ENCODE measurements around the gene SLC26A9.
"Not testable (repeated sequence)": the region's sequence is repeated elsewhere in the genome, so short reads cannot be mapped to it uniquely, and the experiment has no call there.

SLC26A9 gene

GRCh38 chr1:205907794-205908193, 35.5 kb downstream of the SLC26A9 start:
- no CpG with 5 or more reads among the region's 2 CpGs for WGBS (ENCODE audit: insufficient coverage)
- Histone ChIP-seq H3K9me3 (ENCODE audit: control extremely low read depth in 1 of 5, control insufficient read depth in 4 of 5, insufficient read depth in 2 of 5, low read depth in 1 of 5, low read length in 4 of 5) (no peaks in the 10 kb centered on the region), H3K27me3 (replicated peaks in 2 of 5; ENCODE audit: control insufficient read depth in 4 of 5, insufficient read depth in 5 of 5, low read length in 4 of 5) (peaks cover 0 to 8% (median 0%) of the 10 kb centered on the region in 5 experiments), H3K4me1 (ENCODE audit: control extremely low read depth in 1 of 4, control insufficient read depth in 4 of 4, insufficient read depth in 4 of 4, low read length in 3 of 4) (no peaks in the 10 kb centered on the region), H3K4me3 (ENCODE audit: control insufficient read depth in 1 of 7, extremely low read depth in 1 of 7, insufficient read depth in 4 of 7, low read depth in 2 of 7, low read length in 6 of 7) (no peak overlapping the region), H3K27ac (ENCODE audit: insufficient read depth in 1 of 2, low read depth in 1 of 2, low read length in 2 of 2, poor library complexity in 1 of 2, severe bottlenecking in 2 of 2) (no peak overlapping the region), H3K36me3 (ENCODE audit: control insufficient read depth in 4 of 4, insufficient read depth in 4 of 4, low read length in 3 of 4) (no peaks in the 10 kb centered on the region)
- DNase-seq: no peak
- POLR2A ChIA-PET: no interaction called here
- CTCF ChIA-PET: interaction anchor here (0.7 to 2.6 kb wide), 16 partner anchors 9 to 153 kb away, joined by 3 to 18 read pairs (median 4); no protein-coding TSS in a partner anchor

- POLR2A ChIA-PET; H3K27ac ChIP-seq (ENCODE audit: insufficient read depth in 1 of 2, low read depth in 1 of 2, low read length in 2 of 2, poor library complexity in 1 of 2, severe bottlenecking in 2 of 2); H3K4me3 ChIP-seq (ENCODE audit: control insufficient read depth in 1 of 7, extremely low read depth in 1 of 7, insufficient read depth in 4 of 7, low read depth in 2 of 7, low read length in 6 of 7); H3K36me3 ChIP-seq (ENCODE audit: control insufficient read depth in 4 of 4, insufficient read depth in 4 of 4, low read length in 3 of 4); H3K27me3 ChIP-seq (replicated peaks in 2 of 5; ENCODE audit: control insufficient read depth in 4 of 5, insufficient read depth in 5 of 5, low read length in 4 of 5); H3K4me1 ChIP-seq (ENCODE audit: control extremely low read depth in 1 of 4, control insufficient read depth in 4 of 4, insufficient read depth in 4 of 4, low read length in 3 of 4); H3K9me3 ChIP-seq (ENCODE audit: control extremely low read depth in 1 of 5, control insufficient read depth in 4 of 5, insufficient read depth in 2 of 5, low read depth in 1 of 5, low read length in 4 of 5); DNase-seq; CTCF ChIA-PET: not testable (repeated sequence)
- no CpG with 5 or more reads among the region's 3 CpGs for WGBS (ENCODE audit: insufficient coverage)
These were observed 38.2 kb downstream of the SLC26A9 start for GRCh38 chr1:205905095-205905494.

DNA sequence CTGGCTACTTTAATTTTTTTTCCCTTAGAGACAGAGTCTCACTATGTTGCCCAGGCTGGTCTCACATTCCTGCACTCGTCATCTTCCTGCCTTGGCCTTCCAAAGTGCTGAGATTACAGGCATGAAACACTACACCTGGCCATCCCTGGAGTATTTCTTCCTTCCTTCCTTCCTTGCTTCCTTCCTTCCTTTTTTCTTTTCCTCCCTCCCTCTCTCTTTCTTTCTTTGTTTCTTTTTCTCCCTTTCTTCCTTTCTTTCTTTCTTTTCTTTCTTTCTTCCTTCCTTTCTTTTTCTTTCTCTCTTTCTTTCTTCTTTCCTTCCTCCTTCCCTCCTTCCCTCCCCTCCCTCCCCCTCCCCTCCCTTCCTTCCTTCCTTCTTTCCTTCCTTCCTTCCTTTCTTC, 46.9 kb downstream of the SLC26A9 start:
- 100% methylated on average over 1 of the region's 1 CpG for WGBS (ENCODE audit: insufficient coverage)
- Histone ChIP-seq H3K4me3 (ENCODE audit: control insufficient read depth in 1 of 7, extremely low read depth in 1 of 7, insufficient read depth in 4 of 7, low read depth in 2 of 7, low read length in 6 of 7) (no peak overlapping the region), H3K4me1 (ENCODE audit: control extremely low read depth in 1 of 4, control insufficient read depth in 4 of 4, insufficient read depth in 4 of 4, low read length in 3 of 4) (peaks cover 0 to 8% (median 0%) of the 10 kb centered on the region in 4 experiments), H3K9me3 (ENCODE audit: control extremely low read depth in 1 of 5, control insufficient read depth in 4 of 5, insufficient read depth in 2 of 5, low read depth in 1 of 5, low read length in 4 of 5) (peaks cover 0 to 8% (median 5%) of the 10 kb centered on the region in 5 experiments), H3K36me3 (ENCODE audit: control insufficient read depth in 4 of 4, insufficient read depth in 4 of 4, low read length in 3 of 4) (no peaks in the 10 kb centered on the region), H3K27ac (ENCODE audit: insufficient read depth in 1 of 2, low read depth in 1 of 2, low read length in 2 of 2, poor library complexity in 1 of 2, severe bottlenecking in 2 of 2) (no peak overlapping the region), H3K27me3 (replicated peaks in 2 of 5; ENCODE audit: control insufficient read depth in 4 of 5, insufficient read depth in 5 of 5, low read length in 4 of 5) (no peaks in the 10 kb centered on the region)
- POLR2A ChIA-PET: no interaction called here
- CTCF ChIA-PET: interaction anchor here (0.5 to 1.7 kb wide), 5 partner anchors 12 to 1337 kb away, joined by 3 to 5 read pairs (median 3); no protein-coding TSS in a partner anchor
- DNase-seq: no peak

DNA sequence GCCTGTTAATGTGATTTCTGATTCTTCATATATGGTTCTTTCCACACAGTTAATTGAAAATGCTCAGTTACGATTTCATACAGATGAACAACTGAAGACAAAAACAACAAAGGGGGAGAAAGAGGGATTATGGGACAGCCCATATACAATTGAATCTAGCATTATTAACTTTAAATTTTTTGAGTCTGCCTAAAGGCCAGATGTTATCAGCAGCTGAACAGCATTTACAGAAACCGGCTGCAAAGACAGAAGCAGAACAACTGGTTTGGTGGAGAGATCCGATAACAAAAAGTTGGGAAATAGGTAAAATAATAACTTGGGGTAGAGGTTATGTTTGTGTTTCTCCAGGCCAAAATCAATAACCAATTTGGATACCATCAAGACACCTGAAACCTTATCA, 49.1 kb downstream of the SLC26A9 start:
- H3K27me3 ChIP-seq (replicated peaks in 2 of 5; ENCODE audit: control insufficient read depth in 4 of 5, insufficient read depth in 5 of 5, low read length in 4 of 5); H3K9me3 ChIP-seq (ENCODE audit: control extremely low read depth in 1 of 5, control insufficient read depth in 4 of 5, insufficient read depth in 2 of 5, low read depth in 1 of 5, low read length in 4 of 5); H3K27ac ChIP-seq (ENCODE audit: insufficient read depth in 1 of 2, low read depth in 1 of 2, low read length in 2 of 2, poor library complexity in 1 of 2, severe bottlenecking in 2 of 2); POLR2A ChIA-PET; CTCF ChIA-PET; H3K4me1 ChIP-seq (ENCODE audit: control extremely low read depth in 1 of 4, control insufficient read depth in 4 of 4, insufficient read depth in 4 of 4, low read length in 3 of 4); H3K4me3 ChIP-seq (ENCODE audit: control insufficient read depth in 1 of 7, extremely low read depth in 1 of 7, insufficient read depth in 4 of 7, low read depth in 2 of 7, low read length in 6 of 7); DNase-seq; H3K36me3 ChIP-seq (ENCODE audit: control insufficient read depth in 4 of 4, insufficient read depth in 4 of 4, low read length in 3 of 4): not testable (repeated sequence)
- 93% methylated on average over 2 of the region's 3 CpGs for WGBS (ENCODE audit: insufficient coverage)

DNA sequence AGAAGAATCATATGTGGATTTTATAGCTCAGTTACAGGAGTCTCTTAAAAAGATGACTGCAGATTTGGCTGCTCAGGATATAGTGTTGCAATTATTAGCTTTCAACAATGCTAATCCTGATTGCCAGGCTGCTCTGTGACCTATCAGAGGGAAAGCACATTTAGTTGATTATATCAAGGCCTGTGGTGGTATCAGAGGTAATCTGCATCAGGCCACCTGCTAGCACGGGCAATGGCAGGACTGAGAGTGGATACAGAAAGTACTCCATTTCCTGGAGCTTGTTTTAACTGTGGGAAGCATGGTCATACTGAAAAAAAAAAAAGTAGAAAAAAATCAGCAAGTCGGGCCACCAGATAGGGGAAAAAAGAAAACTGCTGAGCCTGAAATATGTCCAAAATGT, 51.1 kb downstream of the SLC26A9 start:
- POLR2A ChIA-PET; H3K4me1 ChIP-seq (ENCODE audit: control extremely low read depth in 1 of 4, control insufficient read depth in 4 of 4, insufficient read depth in 4 of 4, low read length in 3 of 4); H3K27me3 ChIP-seq (replicated peaks in 2 of 5; ENCODE audit: control insufficient read depth in 4 of 5, insufficient read depth in 5 of 5, low read length in 4 of 5); H3K9me3 ChIP-seq (ENCODE audit: control extremely low read depth in 1 of 5, control insufficient read depth in 4 of 5, insufficient read depth in 2 of 5, low read depth in 1 of 5, low read length in 4 of 5); H3K27ac ChIP-seq (ENCODE audit: insufficient read depth in 1 of 2, low read depth in 1 of 2, low read length in 2 of 2, poor library complexity in 1 of 2, severe bottlenecking in 2 of 2); H3K36me3 ChIP-seq (ENCODE audit: control insufficient read depth in 4 of 4, insufficient read depth in 4 of 4, low read length in 3 of 4); H3K4me3 ChIP-seq (ENCODE audit: control insufficient read depth in 1 of 7, extremely low read depth in 1 of 7, insufficient read depth in 4 of 7, low read depth in 2 of 7, low read length in 6 of 7): not testable (repeated sequence)
- 5% methylated on average over 2 of the region's 2 CpGs for WGBS (ENCODE audit: insufficient coverage)
- peak; percentile 46 to 89 (median 74) for DNase-seq
- CTCF ChIA-PET: interaction anchor here (0.6 to 1.7 kb wide), 6 partner anchors 16 to 318 kb away, joined by 3 to 5 read pairs (median 3); no protein-coding TSS in a partner anchor

- H3K4me3 ChIP-seq (ENCODE audit: control insufficient read depth in 1 of 7, extremely low read depth in 1 of 7, insufficient read depth in 4 of 7, low read depth in 2 of 7, low read length in 6 of 7); H3K27ac ChIP-seq (ENCODE audit: insufficient read depth in 1 of 2, low read depth in 1 of 2, low read length in 2 of 2, poor library complexity in 1 of 2, severe bottlenecking in 2 of 2); H3K36me3 ChIP-seq (ENCODE audit: control insufficient read depth in 4 of 4, insufficient read depth in 4 of 4, low read length in 3 of 4); DNase-seq; POLR2A ChIA-PET; H3K4me1 ChIP-seq (ENCODE audit: control extremely low read depth in 1 of 4, control insufficient read depth in 4 of 4, insufficient read depth in 4 of 4, low read length in 3 of 4); H3K27me3 ChIP-seq (replicated peaks in 2 of 5; ENCODE audit: control insufficient read depth in 4 of 5, insufficient read depth in 5 of 5, low read length in 4 of 5): not testable (repeated sequence)
- H3K9me3 ChIP-seq (ENCODE audit: control extremely low read depth in 1 of 5, control insufficient read depth in 4 of 5, insufficient read depth in 2 of 5, low read depth in 1 of 5, low read length in 4 of 5): peaks cover 0 to 10% (median 7%) of the 10 kb centered on the region in 5 experiments
- CTCF ChIA-PET: interaction anchor here (0.6 to 1.7 kb wide), 7 partner anchors 9 to 317 kb away, joined by 3 to 5 read pairs (median 3); no protein-coding TSS in a partner anchor
- WGBS (ENCODE audit: insufficient coverage): 100% methylated on average over 1 of the region's 2 CpGs
These were observed 51.8 kb downstream of the SLC26A9 start for GRCh38 chr1:205891481-205891880.

DNA sequence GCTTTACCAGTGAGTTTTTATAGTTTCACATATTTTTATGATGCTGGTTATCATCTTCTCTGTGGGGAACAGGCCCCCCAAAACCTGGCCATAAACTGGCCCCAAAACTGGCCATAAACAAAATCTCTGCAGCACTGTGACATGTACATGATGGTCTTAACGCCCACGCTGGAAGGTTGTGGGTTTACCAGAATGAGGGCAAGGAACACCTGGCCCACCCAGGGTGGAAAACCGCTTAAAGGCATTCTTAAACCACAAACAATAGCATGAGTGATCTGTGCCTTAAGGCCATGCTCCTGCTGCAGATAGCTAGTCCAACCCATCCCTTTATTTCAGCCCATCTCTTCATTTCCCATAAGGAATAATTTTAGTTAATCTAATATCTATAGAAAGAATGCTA, 52.6 kb downstream of the SLC26A9 start:
- H3K4me3 ChIP-seq (ENCODE audit: control insufficient read depth in 1 of 7, extremely low read depth in 1 of 7, insufficient read depth in 4 of 7, low read depth in 2 of 7, low read length in 6 of 7); DNase-seq; H3K36me3 ChIP-seq (ENCODE audit: control insufficient read depth in 4 of 4, insufficient read depth in 4 of 4, low read length in 3 of 4); POLR2A ChIA-PET; H3K27me3 ChIP-seq (replicated peaks in 2 of 5; ENCODE audit: control insufficient read depth in 4 of 5, insufficient read depth in 5 of 5, low read length in 4 of 5); H3K4me1 ChIP-seq (ENCODE audit: control extremely low read depth in 1 of 4, control insufficient read depth in 4 of 4, insufficient read depth in 4 of 4, low read length in 3 of 4); H3K27ac ChIP-seq (ENCODE audit: insufficient read depth in 1 of 2, low read depth in 1 of 2, low read length in 2 of 2, poor library complexity in 1 of 2, severe bottlenecking in 2 of 2): not testable (repeated sequence)
- H3K9me3 ChIP-seq (ENCODE audit: control extremely low read depth in 1 of 5, control insufficient read depth in 4 of 5, insufficient read depth in 2 of 5, low read depth in 1 of 5, low read length in 4 of 5): peaks cover 0 to 12% (median 2%) of the 10 kb centered on the region in 5 experiments
- CTCF ChIA-PET: interaction anchor here (0.8 to 1.0 kb wide), 2 partner anchors 9 to 85 kb away, joined by 3 to 4 read pairs; no protein-coding TSS in a partner anchor
- WGBS (ENCODE audit: insufficient coverage): 100% methylated on average over 3 of the region's 3 CpGs
